ENCODE measurements around the gene CFAP57. TPM values are rescaled to one million over a fixed set of nuclear protein-coding genes. Genes with fewer than 3 reads are reported as not detected.

Gene CFAP57
- total and polyA plus RNA-seq, 2 of the 13 experiments (the other 11 are each of a cell fraction or from before 2014, with no cell fraction given) = 0.01 TPM; not detected in 1

- TF ChIP-seq THAP11 (CRISPR knock-in tag; IDR thresholded peaks at IDR 0.05) = peak; percentile 43; the same call in 1 of the 2 replicates
- no peak for TF ChIP-seq MYC (CRISPR knock-in tag; IDR thresholded peaks at IDR 0.05; ENCODE audit: borderline replicate concordance)
- TF ChIP-seq PAXIP1 (CRISPR knock-in tag; conservative IDR thresholded peaks at IDR 0.05) = peak; percentile 22; the same call in 1 of the 2 replicates
- TF ChIP-seq NCOA2 (CRISPR knock-in tag; IDR thresholded peaks at IDR 0.05) = peak; percentile 71
- 0 out of 2 replicates have a peak, but pooled peaks have one; percentile 27 for TF ChIP-seq GABPB1 (CRISPR knock-in tag; IDR thresholded peaks at IDR 0.05)
- peak; percentile 79 for TF ChIP-seq GATAD2A (CRISPR knock-in tag; IDR thresholded peaks at IDR 0.05)
- peak; percentile 52; the same call in 1 of the 2 replicates for TF ChIP-seq CBX5 (CRISPR knock-in tag; IDR thresholded peaks at IDR 0.05; ENCODE audit: borderline replicate concordance)
- TF ChIP-seq ZNF281 (CRISPR knock-in tag; IDR thresholded peaks at IDR 0.05; ENCODE audit: borderline replicate concordance) = peak; percentile 37; the same call in 1 of the 2 replicates
- TF ChIP-seq ETS1 (CRISPR knock-in tag; IDR thresholded peaks at IDR 0.05) = no peak
- TF ChIP-seq MED1 (CRISPR knock-in tag; IDR thresholded peaks at IDR 0.05) = peak; percentile 70
- TF ChIP-seq HOXA7 (CRISPR knock-in tag; IDR thresholded peaks at IDR 0.05) = no peak
- TF ChIP-seq, protein P1, sequence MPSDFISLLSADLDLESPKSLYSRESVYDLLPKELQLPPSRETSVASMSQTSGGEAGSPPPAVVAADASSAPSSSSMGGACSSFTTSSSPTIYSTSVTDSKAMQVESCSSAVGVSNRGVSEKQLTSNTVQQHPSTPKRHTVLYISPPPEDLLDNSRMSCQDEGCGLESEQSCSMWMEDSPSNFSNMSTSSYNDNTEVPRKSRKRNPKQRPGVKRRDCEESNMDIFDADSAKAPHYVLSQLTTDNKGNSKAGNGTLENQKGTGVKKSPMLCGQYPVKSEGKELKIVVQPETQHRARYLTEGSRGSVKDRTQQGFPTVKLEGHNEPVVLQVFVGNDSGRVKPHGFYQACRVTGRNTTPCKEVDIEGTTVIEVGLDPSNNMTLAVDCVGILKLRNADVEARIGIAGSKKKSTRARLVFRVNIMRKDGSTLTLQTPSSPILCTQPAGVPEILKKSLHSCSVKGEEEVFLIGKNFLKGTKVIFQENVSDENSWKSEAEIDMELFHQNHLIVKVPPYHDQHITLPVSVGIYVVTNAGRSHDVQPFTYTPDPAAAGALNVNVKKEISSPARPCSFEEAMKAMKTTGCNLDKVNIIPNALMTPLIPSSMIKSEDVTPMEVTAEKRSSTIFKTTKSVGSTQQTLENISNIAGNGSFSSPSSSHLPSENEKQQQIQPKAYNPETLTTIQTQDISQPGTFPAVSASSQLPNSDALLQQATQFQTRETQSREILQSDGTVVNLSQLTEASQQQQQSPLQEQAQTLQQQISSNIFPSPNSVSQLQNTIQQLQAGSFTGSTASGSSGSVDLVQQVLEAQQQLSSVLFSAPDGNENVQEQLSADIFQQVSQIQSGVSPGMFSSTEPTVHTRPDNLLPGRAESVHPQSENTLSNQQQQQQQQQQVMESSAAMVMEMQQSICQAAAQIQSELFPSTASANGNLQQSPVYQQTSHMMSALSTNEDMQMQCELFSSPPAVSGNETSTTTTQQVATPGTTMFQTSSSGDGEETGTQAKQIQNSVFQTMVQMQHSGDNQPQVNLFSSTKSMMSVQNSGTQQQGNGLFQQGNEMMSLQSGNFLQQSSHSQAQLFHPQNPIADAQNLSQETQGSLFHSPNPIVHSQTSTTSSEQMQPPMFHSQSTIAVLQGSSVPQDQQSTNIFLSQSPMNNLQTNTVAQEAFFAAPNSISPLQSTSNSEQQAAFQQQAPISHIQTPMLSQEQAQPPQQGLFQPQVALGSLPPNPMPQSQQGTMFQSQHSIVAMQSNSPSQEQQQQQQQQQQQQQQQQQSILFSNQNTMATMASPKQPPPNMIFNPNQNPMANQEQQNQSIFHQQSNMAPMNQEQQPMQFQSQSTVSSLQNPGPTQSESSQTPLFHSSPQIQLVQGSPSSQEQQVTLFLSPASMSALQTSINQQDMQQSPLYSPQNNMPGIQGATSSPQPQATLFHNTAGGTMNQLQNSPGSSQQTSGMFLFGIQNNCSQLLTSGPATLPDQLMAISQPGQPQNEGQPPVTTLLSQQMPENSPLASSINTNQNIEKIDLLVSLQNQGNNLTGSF (CRISPR knock-in tag; IDR thresholded peaks at IDR 0.05) = no peak
- TF ChIP-seq ATF2 (CRISPR knock-in tag; IDR thresholded peaks at IDR 0.05) = 0 out of 2 replicates have a peak, but pooled peaks have one; percentile 51
Measured at GRCh38 chr1:43214501-43215444, 42.6 kb downstream of the CFAP57 start (continued).
